ENCODE measurements around the gene PTPRG.

The PTPRG gene

DNA sequence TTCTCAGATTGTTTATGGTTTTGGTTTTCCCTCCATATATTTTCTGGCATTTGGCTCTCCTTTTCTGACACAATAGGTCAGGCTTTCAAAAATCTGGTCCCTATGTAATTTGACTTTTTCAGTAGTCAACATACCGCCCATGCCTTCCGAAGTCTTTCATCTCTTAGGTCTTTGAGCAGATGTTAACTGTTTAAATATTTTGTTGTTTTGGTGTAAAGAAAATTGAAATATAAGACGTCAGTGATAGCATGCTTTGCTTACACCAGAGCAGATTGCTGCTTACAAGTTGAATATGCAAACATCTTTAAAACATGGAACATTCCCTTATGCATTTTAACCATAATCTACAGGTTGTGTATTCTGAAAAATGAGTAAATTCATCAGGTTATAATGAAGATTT is 233.0 kb downstream of the PTPRG start:
- TF ChIP-seq GATA1 (IDR thresholded peaks at IDR 0.05; ENCODE audit: low read depth, low read length) (no peak), POLR2A (IDR thresholded peaks at IDR 0.05; ENCODE audit: low read length) (no peak)
- no peak for DNase-seq

DNA sequence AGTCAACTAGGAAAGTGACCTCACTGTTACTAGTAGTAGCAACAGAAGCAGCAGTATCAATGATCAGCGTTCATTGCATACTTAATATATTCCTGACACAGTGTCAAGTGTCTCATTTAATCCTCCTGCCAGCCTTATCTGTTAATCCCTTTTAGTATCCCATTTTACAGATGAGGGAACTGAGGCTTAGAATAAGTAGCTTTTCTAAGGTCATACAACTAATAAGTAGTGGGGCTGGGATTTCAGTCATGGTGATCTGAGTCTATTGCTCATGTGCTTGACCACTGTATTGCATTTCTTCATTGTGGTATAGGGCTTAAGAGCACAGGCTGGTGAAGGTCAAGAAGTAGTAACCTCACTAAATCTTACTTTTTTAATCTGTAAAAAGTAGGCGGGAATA is 233.6 kb downstream of the PTPRG start:
- TF ChIP-seq POLR2A (IDR thresholded peaks at IDR 0.05; ENCODE audit: low read length): no peak
- no peak for TF ChIP-seq GATA1 (IDR thresholded peaks at IDR 0.05; ENCODE audit: low read depth, low read length)
- no peak for DNase-seq

DNA sequence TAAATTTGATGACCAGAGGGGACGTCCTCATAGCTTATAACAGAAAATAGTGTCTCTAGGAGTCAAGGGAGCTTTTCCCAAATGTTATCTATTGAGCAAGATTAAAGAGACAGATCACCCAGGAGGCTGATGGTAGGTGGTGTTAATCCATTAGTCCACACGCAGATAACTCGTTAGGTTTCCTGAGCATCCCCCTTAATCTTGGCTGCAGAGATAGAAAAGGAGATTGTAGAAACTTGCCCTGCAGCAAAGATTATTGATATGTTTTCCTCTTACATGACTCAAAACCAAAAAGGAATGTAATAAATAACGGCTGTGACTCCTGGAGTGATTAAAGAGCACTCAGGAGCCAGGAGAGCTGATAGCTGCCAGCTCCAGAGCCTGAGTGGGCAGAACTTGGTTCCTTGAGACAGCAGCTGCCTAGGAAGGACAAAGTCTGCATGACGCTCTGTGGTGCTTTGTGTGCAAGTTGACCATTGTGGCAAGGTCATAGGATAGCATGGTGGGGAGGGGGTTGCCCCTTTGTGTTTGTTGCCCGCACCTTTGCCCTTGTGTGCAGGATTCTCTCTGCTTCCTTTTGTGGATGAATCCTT is 234.8 kb downstream of the PTPRG start:
- DNase-seq: no peak
- TF ChIP-seq GATA1 (IDR thresholded peaks at IDR 0.05; ENCODE audit: low read depth, low read length): no peak
- no peak for TF ChIP-seq POLR2A (IDR thresholded peaks at IDR 0.05; ENCODE audit: low read length)

DNA sequence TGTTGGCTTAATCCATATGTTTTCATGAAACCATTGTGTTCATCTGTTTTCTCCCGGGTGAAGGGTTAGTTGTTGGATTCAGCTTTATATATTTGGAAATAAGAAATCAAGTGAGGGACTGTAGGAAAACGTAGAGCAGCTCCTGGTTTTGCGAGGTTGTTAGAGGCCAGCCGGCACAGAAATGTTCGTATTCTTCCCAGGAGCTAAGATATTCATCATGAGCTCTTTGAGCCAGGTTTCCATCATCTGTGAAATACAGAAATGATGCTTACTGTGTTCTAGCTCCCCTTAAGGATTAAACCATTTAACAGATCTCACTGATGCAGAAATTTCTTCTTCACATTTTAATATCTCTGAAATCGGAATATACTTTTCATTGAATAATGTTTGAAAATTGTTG is 235.5 kb downstream of the PTPRG start:
- TF ChIP-seq GATA1 (IDR thresholded peaks at IDR 0.05; ENCODE audit: low read depth, low read length): no peak
- no peak for TF ChIP-seq POLR2A (IDR thresholded peaks at IDR 0.05; ENCODE audit: low read length)
- DNase-seq: no peak

DNA sequence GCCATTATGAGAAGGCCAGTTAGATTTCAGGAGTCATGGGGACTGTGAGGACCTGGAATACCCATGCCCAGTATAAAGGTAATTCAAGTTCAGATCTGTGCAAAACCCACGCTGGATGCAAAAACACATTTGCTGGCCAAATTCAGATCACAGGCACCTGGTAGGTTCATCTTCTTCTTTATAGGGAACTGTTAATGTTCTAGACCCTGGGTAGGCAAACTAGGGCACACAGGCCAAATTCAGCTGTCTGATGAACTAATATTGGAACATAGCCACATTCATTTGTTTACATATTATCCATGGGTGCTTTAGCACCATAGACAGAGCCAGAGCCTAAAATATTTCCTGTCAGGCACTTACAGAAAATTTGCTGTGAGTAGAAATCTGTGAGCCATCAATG is 241.4 kb downstream of the PTPRG start:
- no peak for DNase-seq
- TF ChIP-seq GATA1 (IDR thresholded peaks at IDR 0.05; ENCODE audit: low read depth, low read length) (no peak), POLR2A (IDR thresholded peaks at IDR 0.05; ENCODE audit: low read length) (no peak)

DNA sequence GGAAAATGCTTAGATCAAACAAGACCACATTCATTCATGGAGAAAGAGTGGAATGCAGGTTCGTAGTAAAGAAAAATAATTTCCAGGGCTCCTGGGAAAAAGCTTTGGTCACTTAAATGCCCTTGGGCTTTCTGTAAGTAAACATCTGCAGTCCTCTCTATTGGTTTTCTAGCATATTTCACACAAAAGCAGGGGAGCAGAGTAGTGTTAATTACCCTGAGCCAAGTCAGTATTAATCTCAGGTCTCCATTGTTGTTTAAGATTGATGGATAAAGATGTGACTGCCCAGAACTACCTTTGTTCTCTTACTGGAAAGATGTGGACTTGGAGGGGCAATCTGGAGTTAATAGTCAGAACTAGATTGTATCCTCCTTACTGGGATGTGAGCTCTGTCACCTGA is 242.6 kb downstream of the PTPRG start:
- no peak for DNase-seq
- TF ChIP-seq GATA1 (IDR thresholded peaks at IDR 0.05; ENCODE audit: low read depth, low read length) (no peak), POLR2A (IDR thresholded peaks at IDR 0.05; ENCODE audit: low read length) (no peak)

DNA sequence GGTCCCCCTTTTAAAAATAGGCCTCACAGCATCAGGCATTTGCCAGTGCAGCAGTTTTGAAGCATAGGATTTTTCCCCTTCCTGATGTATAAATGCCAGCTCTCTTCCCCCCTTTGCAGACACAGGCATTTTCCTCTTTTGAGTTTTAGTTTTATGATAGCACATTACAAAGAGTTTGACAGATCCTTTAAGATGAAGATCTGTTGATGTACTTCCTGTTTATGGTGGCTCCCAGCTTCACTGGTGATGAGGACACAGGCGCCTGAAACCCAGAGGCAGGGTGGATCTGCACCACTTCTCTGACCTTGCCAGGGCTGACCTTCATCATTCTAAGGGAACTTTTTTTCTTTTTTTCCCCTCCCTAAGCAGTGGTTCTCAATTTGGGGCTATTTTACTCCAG is 243.4 kb downstream of the PTPRG start:
- DNase-seq: no peak
- no peak for TF ChIP-seq POLR2A (IDR thresholded peaks at IDR 0.05; ENCODE audit: low read length)
- no peak for TF ChIP-seq GATA1 (IDR thresholded peaks at IDR 0.05; ENCODE audit: low read depth, low read length)

DNA sequence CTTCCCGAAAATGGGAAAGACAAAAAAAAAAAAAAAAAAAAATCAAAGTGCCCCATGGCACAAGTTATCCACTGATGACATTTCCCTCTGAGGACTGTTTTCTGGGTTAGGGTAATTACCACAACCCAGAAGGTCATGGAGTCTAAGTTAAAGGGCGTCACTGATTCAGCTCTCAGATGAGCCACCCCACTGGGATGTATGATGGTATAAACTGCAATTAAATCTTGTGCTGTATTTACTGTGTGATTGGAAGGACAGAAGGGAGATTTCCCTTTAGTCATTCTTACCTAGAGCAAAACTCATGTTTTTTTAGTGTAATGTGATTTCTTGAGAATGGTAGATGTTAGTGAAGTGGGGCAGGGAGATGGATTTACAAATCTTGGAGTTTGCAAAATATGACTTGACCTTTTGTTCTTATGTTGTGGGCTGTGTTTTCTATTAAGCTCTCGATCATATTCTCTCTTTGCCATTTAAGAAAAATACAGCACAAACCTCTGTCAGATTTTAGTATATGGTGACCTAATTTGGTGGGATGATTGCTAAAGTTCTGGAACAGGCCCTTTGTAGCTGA is 244.2 kb downstream of the PTPRG start:
- DNase-seq: no peak
- TF ChIP-seq GATA1 (IDR thresholded peaks at IDR 0.05; ENCODE audit: low read depth, low read length) (no peak), POLR2A (IDR thresholded peaks at IDR 0.05; ENCODE audit: low read length) (no peak)

DNA sequence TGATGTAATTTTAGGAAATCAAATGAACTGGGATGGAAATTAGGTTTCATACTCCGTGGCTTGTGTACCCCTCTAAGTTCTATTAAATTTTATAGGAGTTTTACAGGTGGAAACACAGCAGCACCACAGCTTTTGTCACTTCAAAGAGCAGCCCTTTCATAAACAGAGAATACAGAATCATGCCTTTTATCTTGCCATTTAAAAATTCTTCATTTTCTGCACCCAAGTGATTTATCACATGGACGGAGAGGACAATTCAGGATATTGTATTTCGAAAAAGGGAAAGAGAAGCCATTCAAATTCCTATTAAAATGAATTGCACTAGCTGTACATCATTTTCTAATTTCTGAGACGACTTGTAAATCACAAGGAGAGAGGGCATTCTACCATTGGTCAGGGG is 245.4 kb downstream of the PTPRG start:
- no peak for TF ChIP-seq POLR2A (IDR thresholded peaks at IDR 0.05; ENCODE audit: low read length)
- TF ChIP-seq GATA1 (IDR thresholded peaks at IDR 0.05; ENCODE audit: low read depth, low read length): no peak
- DNase-seq: no peak

DNA sequence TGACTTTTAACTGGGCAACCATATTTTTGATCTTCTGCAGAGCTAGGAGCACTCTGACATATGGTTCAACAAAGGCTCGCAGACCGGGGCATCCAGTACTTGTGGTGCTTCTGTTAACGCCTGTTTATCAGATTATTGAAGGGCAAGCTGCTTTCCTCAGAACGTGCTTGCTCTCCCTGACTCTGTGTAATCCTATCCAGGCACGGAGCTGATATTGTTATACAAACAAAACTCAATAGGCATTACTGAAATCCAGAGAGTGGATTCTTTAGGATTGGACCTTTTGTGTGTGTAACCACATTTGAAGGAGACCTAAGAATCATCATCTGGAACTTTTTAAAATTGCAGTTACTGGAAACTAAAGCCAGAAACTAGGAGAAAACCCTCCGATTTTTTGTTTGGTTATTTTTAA is 246.5 kb downstream of the PTPRG start:
- no peak for TF ChIP-seq GATA1 (IDR thresholded peaks at IDR 0.05; ENCODE audit: low read depth, low read length)
- no peak for TF ChIP-seq POLR2A (IDR thresholded peaks at IDR 0.05; ENCODE audit: low read length)
- DNase-seq: no peak

DNA sequence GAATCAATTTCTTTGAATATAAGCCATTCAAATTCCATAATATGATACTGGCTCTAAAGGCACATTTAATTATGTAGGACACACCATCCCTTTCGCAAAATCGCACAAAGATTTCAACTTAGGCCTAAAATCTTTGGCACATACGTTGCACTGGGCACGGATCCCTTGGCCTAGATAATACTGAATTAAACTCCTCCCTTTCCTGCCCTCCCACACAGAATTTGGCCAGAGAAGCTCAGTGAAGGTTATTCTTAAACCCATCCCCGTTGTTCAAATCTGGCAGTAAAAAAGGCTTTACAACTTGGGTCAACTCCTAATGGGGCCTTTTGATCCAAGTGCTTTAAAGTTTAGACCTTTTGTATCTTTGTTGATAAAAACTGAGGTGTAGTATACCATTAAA is 247.2 kb downstream of the PTPRG start:
- TF ChIP-seq POLR2A (IDR thresholded peaks at IDR 0.05; ENCODE audit: low read length) (no peak), GATA1 (IDR thresholded peaks at IDR 0.05; ENCODE audit: low read depth, low read length) (no peak)
- DNase-seq: no peak

DNA sequence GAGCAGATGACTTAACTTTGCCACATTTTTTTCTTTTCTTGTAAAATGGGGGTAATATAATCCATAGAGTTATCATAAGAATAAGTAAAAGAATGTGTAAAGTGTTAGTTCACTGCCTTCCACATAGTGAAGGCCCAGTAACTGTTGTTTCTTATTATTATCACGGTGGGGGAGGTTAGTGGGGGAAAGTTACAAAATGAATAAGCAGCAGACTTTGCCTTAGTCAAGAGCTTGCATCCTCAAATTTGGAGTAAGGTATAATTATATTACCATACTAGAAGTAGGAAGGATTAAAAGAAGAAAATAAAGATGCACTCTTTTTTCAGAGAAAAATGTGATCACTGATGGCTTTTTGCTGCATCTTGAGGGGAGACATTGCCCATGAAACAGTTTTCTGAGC is 247.6 kb downstream of the PTPRG start:
- DNase-seq: no peak
- no peak for TF ChIP-seq GATA1 (IDR thresholded peaks at IDR 0.05; ENCODE audit: low read depth, low read length)
- TF ChIP-seq POLR2A (IDR thresholded peaks at IDR 0.05; ENCODE audit: low read length): no peak

DNA sequence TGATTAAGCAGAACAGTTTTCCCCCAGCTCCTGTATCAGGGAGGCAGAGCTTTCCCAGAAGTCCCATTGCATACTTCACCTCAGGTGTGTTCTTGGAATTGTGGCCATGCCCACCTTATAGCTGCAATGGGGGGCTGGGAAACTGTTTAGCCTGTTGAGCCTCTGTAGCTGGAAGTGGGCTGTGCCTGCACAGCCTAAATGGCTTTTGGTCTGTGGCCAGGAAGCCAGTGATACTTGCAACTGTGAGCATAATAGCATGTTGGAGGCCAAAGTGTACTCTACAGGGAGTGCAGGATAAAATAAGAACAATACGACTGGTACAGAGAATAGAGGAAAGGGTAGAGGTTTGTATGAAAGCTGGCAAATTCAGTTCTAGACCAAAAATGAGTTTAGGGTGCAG is 248.5 kb downstream of the PTPRG start:
- TF ChIP-seq POLR2A (IDR thresholded peaks at IDR 0.05; ENCODE audit: low read length) (no peak), GATA1 (IDR thresholded peaks at IDR 0.05; ENCODE audit: low read depth, low read length) (no peak)
- DNase-seq: no peak

DNA sequence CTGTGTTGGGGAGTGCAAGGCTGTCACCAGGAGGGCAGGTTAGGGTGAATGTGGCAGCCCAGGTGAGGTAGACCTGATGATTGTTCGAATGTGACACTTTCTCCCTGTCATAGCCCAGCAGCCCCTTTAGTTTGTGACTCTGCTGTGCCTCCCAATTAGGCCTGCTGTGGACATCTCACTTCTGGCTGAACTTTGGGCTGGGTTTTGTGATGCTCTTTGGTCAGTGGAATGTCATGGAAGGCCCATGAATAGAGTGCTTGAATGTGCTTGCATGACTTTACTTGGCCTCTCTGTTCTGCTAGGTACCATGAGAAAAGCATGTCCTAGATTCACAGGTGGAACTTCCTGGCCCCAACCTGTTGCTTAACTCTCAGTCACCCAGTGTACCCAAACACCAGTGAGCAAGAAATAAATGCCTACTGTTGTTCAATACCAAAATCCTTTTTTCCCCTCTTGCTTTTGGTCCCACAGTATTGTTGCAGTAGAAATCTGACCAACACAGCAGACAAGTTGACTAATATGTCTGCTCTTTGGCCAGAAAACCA is 249.7 kb downstream of the PTPRG start:
- no peak for DNase-seq
- TF ChIP-seq GATA1 (IDR thresholded peaks at IDR 0.05; ENCODE audit: low read depth, low read length): no peak
- no peak for TF ChIP-seq POLR2A (IDR thresholded peaks at IDR 0.05; ENCODE audit: low read length)

DNA sequence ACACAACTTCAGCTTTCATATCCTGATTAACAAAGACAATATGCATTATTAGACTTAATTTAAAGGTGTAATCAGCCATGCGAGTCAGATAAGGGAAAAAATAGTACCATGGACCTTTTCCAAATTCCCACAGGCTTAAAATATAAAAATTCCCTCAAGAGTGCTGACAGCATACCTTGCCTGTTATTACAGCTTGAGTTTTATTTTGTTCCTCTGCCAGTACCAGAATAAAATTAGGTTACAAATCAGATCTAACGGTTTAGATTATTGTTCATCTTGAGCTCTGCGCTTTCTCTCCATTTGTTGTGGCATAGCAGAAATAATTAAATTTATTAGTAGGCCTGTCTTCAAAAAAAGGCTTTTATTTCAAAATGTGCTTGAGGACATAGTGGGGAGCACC is 250.3 kb downstream of the PTPRG start:
- TF ChIP-seq POLR2A (IDR thresholded peaks at IDR 0.05; ENCODE audit: low read length) (no peak), GATA1 (IDR thresholded peaks at IDR 0.05; ENCODE audit: low read depth, low read length) (no peak)
- no peak for DNase-seq
